GM19452 (cell line): ENCODE data around the gene TNFRSF14.
A peak's percentile ranks its signal among the peaks of the same experiment; 100 is the strongest.
"Not testable (repeated sequence)": the region's sequence is repeated elsewhere in the genome, so short reads cannot be mapped to it uniquely, and the experiment has no call there.

Experiments
- ATAC-seq: cut with Tn5 transposase; IDR thresholded peaks from one replicate; pipeline ENCODE4 v1.9.1; 2021; ENCODE audit not compliant: unreplicated experiment

TNFRSF14 gene

DNA sequence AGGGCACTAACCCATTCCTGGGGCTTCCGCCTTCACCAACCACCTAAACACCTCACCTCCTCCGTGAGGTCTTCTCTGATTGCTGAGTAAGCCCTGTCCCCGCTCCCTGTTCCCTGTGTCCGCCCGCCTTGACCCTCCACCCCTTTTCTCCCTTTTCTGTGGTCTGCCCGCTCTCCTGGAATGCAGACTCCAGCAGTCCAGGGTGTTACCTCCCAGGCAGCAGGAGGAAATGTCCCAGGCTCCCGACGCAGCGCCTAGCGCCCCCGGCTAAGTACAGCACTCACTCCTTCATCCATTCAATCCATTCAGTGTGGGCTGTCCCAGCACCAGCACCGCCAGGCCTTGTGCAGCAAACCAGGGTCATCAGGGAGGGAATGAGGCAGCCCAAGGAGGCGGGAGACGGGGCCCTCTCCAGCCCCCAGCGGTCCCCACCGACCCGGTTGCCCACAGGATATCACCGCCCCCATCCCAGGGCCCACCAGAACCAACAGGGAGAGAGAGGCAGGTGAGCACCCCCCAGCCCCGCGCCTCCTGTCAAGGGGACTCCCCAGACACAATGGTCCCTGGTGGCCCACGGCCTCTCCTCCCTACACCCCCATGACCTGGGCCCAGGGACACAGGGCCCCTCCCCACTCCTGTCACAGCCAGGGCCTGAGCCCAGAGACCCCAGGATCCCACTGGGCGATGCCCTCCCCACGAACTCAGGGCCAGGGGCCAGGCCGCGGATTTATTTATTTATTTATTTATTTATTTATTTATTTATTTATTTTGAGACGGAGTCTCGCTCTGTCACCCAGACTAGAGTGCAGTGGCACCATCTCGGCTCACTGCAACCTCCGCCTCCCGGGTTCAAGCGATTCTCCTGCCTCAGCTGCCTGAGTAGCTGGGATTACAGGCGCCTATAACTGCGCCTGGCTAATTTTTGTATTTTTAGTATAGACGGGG lies 10.2 kb downstream of the TNFRSF14 start:
- ATAC-seq: no peak

GRCh38 chr1:2567083-2567679 lies 11.0 kb downstream of the TNFRSF14 start:
- no peak for ATAC-seq

- not testable (repeated sequence) for ATAC-seq
These were observed 12.1 kb downstream of the TNFRSF14 start for GRCh38 chr1:2568187-2568816.

DNA sequence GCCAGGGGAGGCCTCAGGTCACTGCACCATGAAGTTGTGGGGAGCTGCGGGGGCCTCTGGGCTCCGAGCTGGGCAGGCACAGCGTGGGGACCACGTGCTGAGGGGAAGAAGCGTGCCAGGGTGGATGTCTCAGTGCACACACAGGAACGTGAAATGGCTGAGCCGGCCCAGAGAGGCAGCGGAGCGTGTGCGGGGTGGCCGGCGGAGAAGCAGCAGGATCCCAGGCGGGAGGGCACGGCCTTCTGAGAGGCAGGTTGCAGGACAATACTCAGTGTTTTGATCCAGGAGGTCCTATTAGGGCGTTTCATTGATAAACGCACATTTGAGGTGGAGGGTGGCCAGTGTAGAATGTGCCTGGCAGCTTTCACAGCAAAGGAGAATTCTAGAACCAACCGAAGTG lies 12.9 kb downstream of the TNFRSF14 start:
- ATAC-seq: no peak

DNA sequence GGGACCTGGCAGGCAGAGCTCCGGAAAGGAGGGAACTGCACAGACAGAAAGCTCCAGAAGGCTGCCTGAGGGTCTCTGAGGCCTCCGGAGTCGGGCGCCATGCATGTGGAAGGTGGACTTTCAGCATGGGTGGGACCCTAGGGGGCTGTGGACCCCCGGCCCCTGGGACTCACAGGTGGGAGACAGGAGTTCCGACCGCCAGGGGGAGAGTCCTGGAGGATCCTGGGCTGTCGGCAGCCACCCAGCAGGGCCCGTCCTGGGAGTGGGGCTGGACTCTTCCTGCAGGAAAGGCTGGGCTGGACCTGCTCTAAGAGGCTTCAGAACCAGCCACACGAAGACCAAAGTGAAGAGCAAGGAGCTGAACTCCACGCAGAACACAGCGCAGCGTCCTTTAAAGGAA lies 13.5 kb downstream of the TNFRSF14 start:
- not testable (repeated sequence) for ATAC-seq

GRCh38 chr1:2570332-2570731 lies 14.2 kb downstream of the TNFRSF14 start:
- no peak for ATAC-seq

GRCh38 chr1:2571348-2571747 lies 15.2 kb downstream of the TNFRSF14 start:
- no peak for ATAC-seq

DNA sequence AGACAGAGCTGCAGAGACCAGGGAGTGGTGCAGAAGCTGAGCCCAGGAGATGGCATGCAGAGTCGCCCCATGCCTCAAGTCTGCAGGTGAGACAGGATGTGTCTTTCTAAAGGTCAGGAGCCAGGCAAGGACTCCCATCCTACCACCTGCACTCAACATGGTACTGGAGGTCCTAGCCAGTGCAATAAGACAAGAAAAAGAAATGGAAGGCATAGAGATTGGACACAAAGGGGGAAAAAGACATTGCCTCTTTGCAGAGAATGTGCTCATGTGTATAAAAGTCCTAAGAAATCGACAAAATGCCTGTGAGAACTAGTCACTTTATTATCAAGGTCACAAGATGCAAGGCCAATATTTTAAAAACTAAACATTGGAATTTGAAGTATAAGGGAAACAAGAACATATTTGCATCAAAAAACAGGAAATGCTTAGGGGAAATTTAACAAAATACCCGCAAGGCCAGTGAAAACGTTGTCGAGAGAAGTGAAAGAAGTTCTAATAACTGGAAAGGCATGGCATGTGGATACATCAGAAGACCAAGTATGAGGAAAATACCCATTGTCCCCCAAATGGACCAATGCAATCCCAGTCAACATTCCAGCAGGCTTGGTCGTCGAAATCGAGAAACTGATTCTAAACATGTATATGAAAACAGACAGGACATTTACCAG lies 17.2 kb downstream of the TNFRSF14 start:
- no peak for ATAC-seq

DNA sequence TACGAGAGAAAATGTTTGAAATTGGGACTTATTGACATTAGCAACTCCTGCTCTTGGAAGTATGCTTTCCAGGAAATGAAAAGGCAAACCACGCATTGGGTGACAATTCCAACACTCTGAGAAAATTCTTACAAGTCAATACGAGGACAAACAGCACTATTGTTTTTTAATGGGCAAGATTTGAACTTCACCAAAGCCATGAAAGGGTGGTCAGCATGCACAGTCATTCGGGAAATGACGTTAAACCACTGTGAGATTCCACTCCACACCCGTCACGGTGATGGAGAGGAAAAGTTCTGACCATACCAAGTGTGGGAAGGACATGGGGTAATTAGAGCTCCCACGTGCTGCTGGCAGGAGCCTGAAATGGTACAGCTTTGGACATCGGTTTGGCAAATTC lies 18.2 kb downstream of the TNFRSF14 start:
- no peak for ATAC-seq

- no peak for ATAC-seq
These were observed 19.9 kb downstream of the TNFRSF14 start for GRCh38 chr1:2575801-2576663.

- peak; percentile 36 for ATAC-seq
These were observed 21.4 kb downstream of the TNFRSF14 start for GRCh38 chr1:2577565-2578075.

DNA sequence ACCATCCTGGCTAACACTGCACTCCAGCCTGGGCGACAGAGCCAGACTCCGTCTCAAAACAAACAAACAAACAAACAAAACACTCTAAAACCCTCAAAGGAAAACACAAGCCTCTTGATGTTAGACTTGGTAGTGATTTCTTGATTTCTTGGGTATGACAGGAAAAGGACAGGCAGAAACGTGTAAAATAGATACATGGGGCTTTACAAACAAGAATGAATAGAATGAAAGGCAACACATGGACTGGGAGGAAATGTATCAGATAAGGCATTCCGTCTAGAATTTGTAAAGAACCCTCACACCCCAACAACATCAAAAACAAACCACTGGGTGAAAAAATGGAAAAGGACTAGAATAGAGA lies 22.6 kb downstream of the TNFRSF14 start:
- ATAC-seq: no peak

DNA sequence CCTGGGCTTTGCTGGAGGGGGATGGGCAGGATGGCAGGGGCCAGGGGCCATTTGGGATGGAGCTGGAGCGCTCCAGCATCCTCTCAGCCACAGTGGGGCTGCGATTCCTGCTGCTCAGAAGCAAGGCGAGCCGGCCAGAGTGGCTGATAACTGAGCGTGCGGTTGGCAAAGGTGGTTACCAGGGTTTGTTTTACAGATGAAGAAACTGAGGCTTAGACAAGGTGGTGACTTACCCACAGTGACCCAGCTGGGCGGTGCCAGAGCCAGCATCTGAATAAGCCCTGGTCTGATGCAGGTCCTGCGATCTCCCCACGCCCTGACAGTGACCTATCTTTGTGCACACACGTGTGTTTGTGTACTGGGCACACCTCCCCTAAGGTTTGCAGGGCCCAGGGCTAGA lies 24.5 kb downstream of the TNFRSF14 start:
- ATAC-seq: no peak

DNA sequence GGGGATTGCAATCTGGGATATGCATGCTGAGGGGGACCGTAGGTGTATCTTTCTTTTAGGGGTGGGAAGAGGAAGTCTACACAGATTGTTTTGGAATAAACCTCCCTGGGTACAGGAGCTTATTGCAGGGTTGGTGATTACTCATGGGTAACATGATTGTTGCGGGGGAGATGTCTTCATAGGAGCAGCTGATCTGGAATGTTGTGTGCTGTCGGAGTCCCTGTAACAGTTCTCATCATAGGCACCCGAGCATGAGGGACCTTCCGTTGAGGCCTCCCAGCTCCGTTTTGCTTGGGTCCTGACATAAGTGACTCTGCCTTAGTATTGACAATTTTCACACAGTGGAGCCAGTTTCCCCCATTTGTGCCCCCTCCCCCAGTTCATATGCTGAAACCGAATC lies 26.2 kb downstream of the TNFRSF14 start:
- no peak for ATAC-seq

DNA sequence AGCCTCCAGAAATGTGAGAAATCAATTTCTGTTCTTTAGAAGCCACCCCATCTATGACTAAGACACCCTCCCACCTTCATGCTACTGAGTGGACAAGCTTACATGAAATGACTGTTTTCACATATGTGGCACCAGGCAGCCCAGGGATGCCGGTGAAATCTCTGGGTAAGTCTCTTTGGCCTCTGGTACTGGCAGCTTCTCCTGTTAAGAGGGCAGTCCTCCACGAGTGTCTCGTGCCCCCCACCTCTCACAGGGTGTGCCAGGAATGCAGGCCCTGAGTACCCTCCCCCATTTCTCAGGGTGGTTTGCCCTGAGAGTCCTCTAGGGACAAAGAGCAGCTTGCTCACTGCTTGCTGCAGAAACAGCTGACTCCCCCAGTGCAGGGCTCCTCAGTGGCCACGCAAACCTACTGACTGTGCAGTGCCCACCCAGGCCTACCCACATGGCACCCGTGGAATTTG lies 27.2 kb downstream of the TNFRSF14 start:
- ATAC-seq: no peak

DNA sequence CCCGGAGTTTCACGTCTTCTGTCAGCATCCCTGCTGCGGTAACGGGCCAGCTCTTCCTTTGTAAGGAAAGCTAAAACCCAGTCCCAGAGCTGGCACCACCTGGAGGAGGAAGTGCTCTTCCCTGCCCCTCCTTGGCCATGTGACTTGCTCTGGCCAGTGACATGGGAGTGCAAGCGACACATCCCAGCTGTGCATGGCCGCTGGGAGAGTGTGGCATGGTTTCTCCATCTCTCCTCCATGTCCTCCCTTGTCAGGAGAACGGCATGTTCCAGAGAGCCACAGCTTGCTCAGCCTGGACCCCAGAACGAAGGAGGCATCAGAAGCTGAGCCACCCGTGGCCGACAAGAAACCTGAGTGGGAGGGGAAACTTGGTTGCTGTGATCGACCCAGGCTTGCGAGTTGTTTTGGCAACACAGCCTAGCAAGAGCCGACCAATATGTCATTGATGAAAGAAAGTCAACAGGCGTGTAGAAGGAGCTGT lies 27.7 kb downstream of the TNFRSF14 start:
- no peak for ATAC-seq

GRCh38 chr1:2584686-2585317 lies 28.6 kb downstream of the TNFRSF14 start:
- peak; percentile 7 for ATAC-seq

GRCh38 chr1:2585318-2586092 lies 29.3 kb downstream of the TNFRSF14 start:
- peak; percentile 38 for ATAC-seq
